COR-L47 (cell line): ENCODE measurements around the gene TIMM10B.
"Not testable (repeated sequence)": the region's sequence is repeated elsewhere in the genome, so short reads cannot be mapped to it uniquely, and the experiment has no call there.

Source experiments
- DNase-seq: peaks from one replicate; lab custom pipeline; 2025; lab: John Stamatoyannopoulos, UW

Gene TIMM10B

DNA sequence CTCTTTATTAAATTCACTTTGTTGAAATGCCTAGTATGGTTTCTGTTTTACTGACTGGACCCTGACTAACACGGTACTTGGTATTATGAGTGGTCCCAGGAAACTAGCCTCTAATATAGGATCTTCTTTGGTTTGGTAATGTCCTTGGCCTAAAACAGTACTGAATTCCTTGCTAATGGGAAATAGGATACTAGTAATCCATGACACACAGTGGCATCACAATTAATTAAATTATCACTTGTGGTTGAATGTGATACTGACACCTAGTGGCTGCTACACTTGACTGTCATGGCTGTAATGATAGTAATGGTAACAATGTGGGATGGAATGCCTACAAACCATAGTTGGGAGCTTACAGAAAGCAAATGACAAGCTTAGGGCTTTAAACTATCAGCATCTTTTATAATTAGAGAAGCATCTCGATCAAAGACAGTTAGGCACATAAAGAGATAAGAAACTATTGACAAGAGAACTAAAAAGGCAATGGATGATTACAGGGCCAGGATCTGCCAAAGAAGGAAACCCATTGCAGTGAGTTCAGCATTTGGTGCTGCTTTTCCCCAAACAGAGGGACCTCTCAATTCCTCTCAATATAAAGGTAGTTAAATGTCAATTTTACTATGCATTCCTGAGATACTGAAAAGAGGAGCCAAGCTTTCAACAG lies 24.4 kb downstream of the TIMM10B start:
- peak; percentile 51 for DNase-seq

DNA sequence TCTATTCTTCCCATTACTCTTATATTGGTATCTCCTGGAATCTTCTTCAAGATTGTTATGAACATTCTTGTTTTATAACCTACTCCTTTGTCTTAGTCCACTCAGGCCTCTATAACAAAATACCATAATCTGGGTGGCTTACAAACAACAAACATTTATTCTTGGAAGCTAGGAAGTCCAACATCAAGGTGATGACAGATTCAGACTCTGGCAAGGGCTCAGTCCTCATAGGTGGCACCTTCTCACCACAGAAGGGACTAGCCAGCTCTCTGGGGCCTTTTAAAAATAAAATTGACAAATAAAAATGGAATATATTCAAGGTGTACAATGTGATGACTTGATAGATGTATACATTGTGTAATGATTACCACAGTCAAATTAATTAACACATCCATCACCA lies 35.6 kb downstream of the TIMM10B start:
- no peak for DNase-seq

DNA sequence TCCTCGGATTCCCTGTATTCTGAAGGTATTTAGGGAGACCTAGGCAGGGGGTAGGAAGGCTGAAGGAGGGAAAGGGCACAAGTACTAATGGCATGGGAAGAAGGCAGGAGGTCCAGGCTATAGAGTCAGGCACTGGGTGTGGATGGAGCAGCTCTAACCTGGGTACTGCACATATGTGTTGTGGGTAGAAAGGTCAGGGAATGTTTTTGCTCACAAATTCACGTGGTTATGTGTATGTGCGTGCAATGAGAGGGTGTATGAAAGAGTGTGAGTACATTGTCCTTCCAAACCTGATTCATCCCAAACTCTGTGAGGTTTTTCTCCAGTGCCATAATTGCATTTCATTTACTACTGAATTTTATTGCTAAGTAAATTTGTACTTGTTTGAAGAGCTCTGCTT lies 39.0 kb downstream of the TIMM10B start:
- DNase-seq = no peak

DNA sequence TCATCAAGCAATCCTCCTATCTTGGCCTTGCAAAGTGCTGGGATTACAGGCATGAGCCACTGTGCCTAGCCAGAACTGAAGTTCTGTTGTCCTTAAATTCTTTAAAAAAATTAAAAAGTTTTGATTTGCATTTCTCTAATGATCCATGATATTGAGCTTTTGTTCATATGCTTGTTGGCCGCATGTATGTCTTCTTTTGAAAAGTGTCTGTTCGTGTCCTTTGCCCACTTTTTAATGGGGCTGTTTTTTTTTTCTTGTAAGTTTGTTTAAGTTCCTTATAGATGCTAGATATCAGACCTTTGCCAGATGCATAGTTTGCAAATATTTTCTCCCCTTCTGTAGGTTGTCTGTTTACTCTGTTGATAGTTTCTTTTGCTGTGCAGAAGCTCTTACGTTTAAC lies 40.6 kb downstream of the TIMM10B start:
- DNase-seq = not testable (repeated sequence)

DNA sequence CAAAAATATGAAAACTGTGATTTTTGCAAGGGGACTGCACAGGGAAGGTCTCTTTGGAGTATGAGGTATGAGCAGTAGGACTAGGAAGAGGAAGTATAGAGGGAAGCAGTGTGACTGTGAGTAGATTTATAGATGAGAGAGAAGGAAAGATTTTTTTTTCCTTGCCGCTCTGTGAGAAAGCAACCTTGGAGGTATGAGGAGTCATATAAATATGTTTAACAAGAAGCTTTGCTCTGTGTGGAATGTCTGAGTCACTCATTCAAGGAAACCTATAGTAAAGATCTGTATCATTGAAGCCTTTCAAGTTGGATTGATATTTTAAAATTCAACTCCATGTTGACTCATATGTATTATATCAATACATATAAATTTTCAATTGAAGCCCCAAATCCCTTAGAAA lies 42.0 kb downstream of the TIMM10B start:
- DNase-seq = no peak

DNA sequence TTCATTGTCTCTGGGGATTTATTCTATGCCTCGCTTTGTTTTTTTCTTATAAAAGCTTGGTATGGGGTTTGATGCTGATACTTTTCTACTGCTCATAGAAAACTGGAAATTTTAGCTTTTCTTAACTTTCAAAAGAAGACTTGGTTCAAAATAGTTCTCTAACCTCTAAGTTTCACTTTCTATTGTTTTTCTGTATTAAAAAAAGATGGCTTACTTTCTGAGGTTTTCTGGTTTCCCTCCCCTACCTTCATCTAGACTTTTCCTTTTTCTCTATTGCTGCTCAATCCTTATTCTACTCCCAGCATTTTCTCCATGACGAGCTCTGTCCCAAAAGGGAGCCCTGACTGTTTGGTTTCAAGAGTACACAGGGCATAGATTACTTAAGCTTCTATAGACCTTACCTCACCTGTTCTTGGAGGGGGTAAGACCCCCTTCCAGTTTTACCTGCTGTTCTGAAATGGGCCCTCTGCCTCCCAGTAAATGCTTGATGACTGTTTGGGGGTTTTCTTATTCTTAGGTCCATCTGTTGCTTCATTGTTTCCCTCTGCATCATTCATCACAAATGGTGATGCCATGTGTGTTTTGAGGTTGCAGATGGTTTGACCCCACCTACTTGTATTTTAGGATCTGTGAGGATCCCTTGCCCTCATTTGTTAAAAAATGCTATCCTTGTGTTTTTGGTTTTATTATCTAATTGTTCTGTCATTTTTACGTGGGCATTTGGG lies 45.3 kb downstream of the TIMM10B start:
- DNase-seq = no peak

DNA sequence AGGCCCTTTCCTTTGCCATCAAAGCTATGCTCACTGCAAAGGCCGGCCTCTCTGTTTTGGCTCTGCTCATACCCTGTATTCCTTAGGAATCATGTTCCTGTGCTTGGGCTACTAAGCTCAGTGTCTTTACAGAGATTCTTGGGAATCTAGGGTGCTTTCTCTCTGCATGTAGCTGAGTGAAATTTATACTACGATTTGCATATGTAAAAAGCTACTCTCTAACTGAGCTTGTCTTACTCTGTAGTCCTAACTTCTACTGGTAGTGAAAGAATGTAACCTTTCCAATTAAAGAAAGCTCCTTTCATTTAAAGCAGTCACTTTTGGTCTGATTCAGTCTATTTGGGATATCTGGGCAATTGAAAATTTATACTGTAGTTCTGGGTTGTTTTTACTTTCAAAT lies 48.0 kb downstream of the TIMM10B start:
- no peak for DNase-seq

DNA sequence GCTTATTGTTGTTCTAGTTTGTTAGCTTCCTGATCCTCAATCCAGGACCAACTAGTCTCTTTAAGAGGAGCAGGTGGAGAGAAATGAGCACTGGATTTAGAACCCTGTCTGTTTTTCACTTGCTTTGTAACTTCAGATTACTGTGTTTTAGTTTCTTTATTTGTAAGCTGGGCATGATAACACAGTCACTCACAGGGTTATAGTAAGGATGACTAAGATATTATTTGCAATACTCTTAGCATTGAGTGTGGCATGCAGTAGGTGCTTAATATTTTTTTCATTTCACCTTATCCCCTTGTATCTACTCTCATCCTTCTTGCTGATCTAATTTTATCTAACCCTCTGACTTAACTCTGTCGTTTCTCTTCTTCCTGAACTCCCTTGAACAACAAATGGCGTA lies 49.5 kb downstream of the TIMM10B start:
- no peak for DNase-seq

DNA sequence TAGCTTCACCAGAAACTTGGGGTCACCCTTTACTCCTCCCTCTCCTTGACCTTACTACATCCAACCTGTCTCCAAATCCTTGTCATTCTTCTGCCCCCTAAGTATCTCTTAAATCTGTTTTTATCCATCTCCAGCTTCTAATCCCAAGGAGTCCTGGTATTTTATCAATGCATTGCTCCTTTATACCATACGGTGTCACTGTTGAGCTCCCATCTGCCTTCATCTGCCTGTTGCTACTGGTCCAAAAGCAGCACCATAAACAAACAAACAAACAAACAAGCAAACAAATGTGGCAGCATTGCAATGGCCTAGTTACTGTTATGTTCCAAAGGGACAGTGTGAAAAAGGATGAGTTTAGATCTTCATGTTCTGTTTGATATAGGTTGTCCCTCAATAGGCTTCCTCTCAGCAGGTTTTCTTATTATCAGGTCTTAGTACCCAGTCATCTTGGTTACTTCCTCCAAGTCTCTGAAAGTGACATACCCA lies 50.0 kb downstream of the TIMM10B start:
- DNase-seq = no peak
